ENCODE data around the gene PHF5A.
"Not testable (repeated sequence)": the region's sequence is repeated elsewhere in the genome, so short reads cannot be mapped to it uniquely, and the experiment has no call there.

Gene PHF5A

GRCh38 chr22:41437198-41437597, 31.3 kb downstream of the PHF5A start:
- H3K9ac ChIP-seq (ENCODE audit: low read depth, low read length) = no peak overlapping the region
- H3K36me3 ChIP-seq (ENCODE audit: insufficient read depth, low read length) = peaks cover 76% of the 10 kb centered on the region
- H3K79me2 ChIP-seq (ENCODE audit: insufficient read depth, low read length) = peaks cover 74% of the 10 kb centered on the region
- TF ChIP-seq CTCF (IDR thresholded peaks at IDR 0.05; ENCODE audit: borderline replicate concordance, extremely low read depth, low read length, poor library complexity, severe bottlenecking) = no peak
- TF ChIP-seq EZH2 (IDR thresholded peaks at IDR 0.05; ENCODE audit: borderline replicate concordance, low read depth, low read length, severe bottlenecking) = no peak
- no peaks in the 10 kb centered on the region for H3K27me3 ChIP-seq (ENCODE audit: insufficient read depth, low read length, poor library complexity)
- H3K4me2 ChIP-seq (ENCODE audit: insufficient read depth, low read length) = no peak overlapping the region
- no peak for DNase-seq
- H3K4me1 ChIP-seq (ENCODE audit: insufficient read depth, low read length) = no peaks in the 10 kb centered on the region
- no peak overlapping the region for H2AFZ ChIP-seq (ENCODE audit: low read depth, low read length)
- no peak for ATAC-seq (ENCODE audit: insufficient read depth, low read depth)
- no peak overlapping the region for H3K4me3 ChIP-seq (ENCODE audit: low read depth in 1 of 2, low read length in 2 of 2)
- no peak overlapping the region for H3K27ac ChIP-seq (ENCODE audit: low read length)
- H4K20me1 ChIP-seq (ENCODE audit: insufficient read depth, low read length) = peaks cover 50% of the 10 kb centered on the region
- no peaks in the 10 kb centered on the region for H3K9me3 ChIP-seq (ENCODE audit: insufficient read depth, low read length, severe bottlenecking)

- Histone ChIP-seq H3K4me3 (ENCODE audit: low read depth in 1 of 2, low read length in 2 of 2) (no peak overlapping the region), H3K36me3 (ENCODE audit: insufficient read depth, low read length) (peaks cover 81% of the 10 kb centered on the region), H3K4me2 (ENCODE audit: insufficient read depth, low read length) (no peak overlapping the region), H2AFZ (ENCODE audit: low read depth, low read length) (no peak overlapping the region), H3K9ac (ENCODE audit: low read depth, low read length) (no peak overlapping the region), H3K79me2 (ENCODE audit: insufficient read depth, low read length) (peaks cover 68% of the 10 kb centered on the region), H4K20me1 (ENCODE audit: insufficient read depth, low read length) (peaks cover 50% of the 10 kb centered on the region), H3K4me1 (ENCODE audit: insufficient read depth, low read length) (no peaks in the 10 kb centered on the region), H3K27me3 (ENCODE audit: insufficient read depth, low read length, poor library complexity) (no peaks in the 10 kb centered on the region), H3K9me3 (ENCODE audit: insufficient read depth, low read length, severe bottlenecking) (no peaks in the 10 kb centered on the region), H3K27ac (ENCODE audit: low read length) (no peak overlapping the region)
- DNase-seq (no peak), ATAC-seq (ENCODE audit: insufficient read depth, low read depth) (no peak)
- TF ChIP-seq EZH2 (IDR thresholded peaks at IDR 0.05; ENCODE audit: borderline replicate concordance, low read depth, low read length, severe bottlenecking) (no peak), CTCF (IDR thresholded peaks at IDR 0.05; ENCODE audit: borderline replicate concordance, extremely low read depth, low read length, poor library complexity, severe bottlenecking) (no peak)
These were observed 32.0 kb downstream of the PHF5A start for GRCh38 chr22:41436322-41437113.

- no peak overlapping the region for H3K9ac ChIP-seq (ENCODE audit: low read depth, low read length)
These were observed 32.9 kb downstream of the PHF5A start for GRCh38 chr22:41435560-41435959.

GRCh38 chr22:41434361-41435003, 34.0 kb downstream of the PHF5A start:
- not testable (repeated sequence) for H3K27me3 ChIP-seq (ENCODE audit: insufficient read depth, low read length, poor library complexity); H3K9me3 ChIP-seq (ENCODE audit: insufficient read depth, low read length, severe bottlenecking); DNase-seq; H3K9ac ChIP-seq (ENCODE audit: low read depth, low read length); H3K27ac ChIP-seq (ENCODE audit: low read length); ATAC-seq (ENCODE audit: insufficient read depth, low read depth); H3K4me1 ChIP-seq (ENCODE audit: insufficient read depth, low read length); H3K4me3 ChIP-seq (ENCODE audit: low read depth in 1 of 2, low read length in 2 of 2); H3K4me2 ChIP-seq (ENCODE audit: insufficient read depth, low read length); H2AFZ ChIP-seq (ENCODE audit: low read depth, low read length)
- peaks cover 46% of the 10 kb centered on the region for H4K20me1 ChIP-seq (ENCODE audit: insufficient read depth, low read length)
- H3K79me2 ChIP-seq (ENCODE audit: insufficient read depth, low read length) = peaks cover 50% of the 10 kb centered on the region
- peaks cover 69% of the 10 kb centered on the region for H3K36me3 ChIP-seq (ENCODE audit: insufficient read depth, low read length)

More at GRCh38 chr22:41435560-41435959, 32.9 kb downstream of the PHF5A start:
- Histone ChIP-seq H3K9me3 (ENCODE audit: insufficient read depth, low read length, severe bottlenecking) (no peaks in the 10 kb centered on the region), H3K79me2 (ENCODE audit: insufficient read depth, low read length) (peaks cover 59% of the 10 kb centered on the region), H3K4me3 (ENCODE audit: low read depth in 1 of 2, low read length in 2 of 2) (no peak overlapping the region), H3K27me3 (ENCODE audit: insufficient read depth, low read length, poor library complexity) (no peaks in the 10 kb centered on the region), H3K4me2 (ENCODE audit: insufficient read depth, low read length) (no peak overlapping the region), H2AFZ (ENCODE audit: low read depth, low read length) (no peak overlapping the region), H3K27ac (ENCODE audit: low read length) (no peak overlapping the region), H4K20me1 (ENCODE audit: insufficient read depth, low read length) (peaks cover 50% of the 10 kb centered on the region), H3K36me3 (ENCODE audit: insufficient read depth, low read length) (peaks cover 76% of the 10 kb centered on the region), H3K4me1 (ENCODE audit: insufficient read depth, low read length) (no peaks in the 10 kb centered on the region)
- DNase-seq (no peak), ATAC-seq (ENCODE audit: insufficient read depth, low read depth) (no peak)
- TF ChIP-seq EZH2 (IDR thresholded peaks at IDR 0.05; ENCODE audit: borderline replicate concordance, low read depth, low read length, severe bottlenecking) = no peak
- TF ChIP-seq CTCF (IDR thresholded peaks at IDR 0.05; ENCODE audit: borderline replicate concordance, extremely low read depth, low read length, poor library complexity, severe bottlenecking) = no peak

- H3K27ac ChIP-seq (ENCODE audit: low read length); H3K9me3 ChIP-seq (ENCODE audit: insufficient read depth, low read length, severe bottlenecking); DNase-seq; H3K4me1 ChIP-seq (ENCODE audit: insufficient read depth, low read length); H3K27me3 ChIP-seq (ENCODE audit: insufficient read depth, low read length, poor library complexity); H2AFZ ChIP-seq (ENCODE audit: low read depth, low read length); H3K9ac ChIP-seq (ENCODE audit: low read depth, low read length); ATAC-seq (ENCODE audit: insufficient read depth, low read depth); H3K4me3 ChIP-seq (ENCODE audit: low read depth in 1 of 2, low read length in 2 of 2); H3K4me2 ChIP-seq (ENCODE audit: insufficient read depth, low read length): not testable (repeated sequence)
- H3K36me3 ChIP-seq (ENCODE audit: insufficient read depth, low read length) = peaks cover 61% of the 10 kb centered on the region
- H4K20me1 ChIP-seq (ENCODE audit: insufficient read depth, low read length) = peaks cover 36% of the 10 kb centered on the region
- peaks cover 40% of the 10 kb centered on the region for H3K79me2 ChIP-seq (ENCODE audit: insufficient read depth, low read length)
These were observed 35.0 kb downstream of the PHF5A start for GRCh38 chr22:41433480-41433879.
